SU-DHL-6 (cell line): ENCODE measurements around the gene CENPVL2.
"Not testable (repeated sequence)": the region's sequence is repeated elsewhere in the genome, so short reads cannot be mapped to it uniquely, and the experiment has no call there.

ENCODE experiments used
- EZH2phosphoT487 ChIP-seq: fragments of 200-600 bp; sonication (generic), shearing (Covaris generic); conservative IDR thresholded peaks from 2 replicates; pipeline ENCODE4 v1.6.1; 2018; ENCODE audit warnings: mild to moderate bottlenecking, antibody characterized with exemption, low read length, moderate library complexity, mixed read lengths
- TF ChIP-seq, protein P1 (sequence below): fragments of 200-600 bp; sonication (generic); IDR thresholded peaks from one replicate; pipeline ENCODE4 v1.5.1; 2017; ENCODE audit warnings: antibody characterized with exemption, mild to moderate bottlenecking, low read length, moderate library complexity; ENCODE audit not compliant: insufficient read depth, poor library complexity, severe bottlenecking

DNA sequence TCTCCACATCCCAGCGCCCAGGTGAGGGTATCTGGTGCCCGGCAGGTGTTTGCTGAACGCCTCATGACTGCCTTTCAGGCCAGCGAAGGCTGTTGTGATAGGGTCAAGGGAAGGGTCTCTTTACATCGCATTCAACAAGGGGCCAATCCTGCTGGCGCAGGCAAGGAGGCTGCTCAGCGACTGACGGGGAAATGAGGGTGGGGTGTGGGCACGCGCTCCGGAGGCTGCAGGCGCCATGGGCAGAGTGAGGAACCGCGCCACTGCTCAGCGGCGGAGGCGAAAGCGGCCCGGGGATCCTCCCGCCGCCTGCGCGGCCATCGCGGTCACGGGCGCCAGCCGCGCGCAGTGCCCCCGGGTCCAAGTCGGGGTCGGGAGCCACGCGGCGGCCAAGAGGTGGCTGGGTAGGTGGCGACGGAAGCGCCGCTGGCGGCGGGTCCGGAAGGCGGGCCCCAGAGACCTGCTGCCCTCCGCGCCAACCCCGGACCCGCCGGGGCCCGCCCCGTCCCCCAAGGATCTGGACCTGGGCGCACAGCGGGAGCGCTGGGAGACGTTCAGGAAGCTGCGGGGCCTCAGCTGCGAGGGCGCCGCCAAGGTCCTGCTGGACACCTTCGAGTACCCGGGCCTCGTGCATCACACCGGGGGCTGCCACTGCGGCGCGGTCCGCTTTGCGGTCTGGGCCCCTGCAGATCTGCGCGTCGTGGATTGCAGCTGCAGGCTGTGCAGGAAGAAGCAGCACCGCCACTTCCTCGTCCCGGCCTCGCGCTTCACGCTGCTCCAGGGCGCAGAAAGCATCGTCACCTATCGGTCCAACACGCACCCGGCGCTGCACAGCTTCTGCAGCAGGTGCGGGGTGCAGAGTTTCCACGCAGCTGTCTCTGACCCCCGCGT is 27.9 kb upstream of the CENPVL2 start, which contains the start of gene CENPVL1:
- TF ChIP-seq, protein P1, sequence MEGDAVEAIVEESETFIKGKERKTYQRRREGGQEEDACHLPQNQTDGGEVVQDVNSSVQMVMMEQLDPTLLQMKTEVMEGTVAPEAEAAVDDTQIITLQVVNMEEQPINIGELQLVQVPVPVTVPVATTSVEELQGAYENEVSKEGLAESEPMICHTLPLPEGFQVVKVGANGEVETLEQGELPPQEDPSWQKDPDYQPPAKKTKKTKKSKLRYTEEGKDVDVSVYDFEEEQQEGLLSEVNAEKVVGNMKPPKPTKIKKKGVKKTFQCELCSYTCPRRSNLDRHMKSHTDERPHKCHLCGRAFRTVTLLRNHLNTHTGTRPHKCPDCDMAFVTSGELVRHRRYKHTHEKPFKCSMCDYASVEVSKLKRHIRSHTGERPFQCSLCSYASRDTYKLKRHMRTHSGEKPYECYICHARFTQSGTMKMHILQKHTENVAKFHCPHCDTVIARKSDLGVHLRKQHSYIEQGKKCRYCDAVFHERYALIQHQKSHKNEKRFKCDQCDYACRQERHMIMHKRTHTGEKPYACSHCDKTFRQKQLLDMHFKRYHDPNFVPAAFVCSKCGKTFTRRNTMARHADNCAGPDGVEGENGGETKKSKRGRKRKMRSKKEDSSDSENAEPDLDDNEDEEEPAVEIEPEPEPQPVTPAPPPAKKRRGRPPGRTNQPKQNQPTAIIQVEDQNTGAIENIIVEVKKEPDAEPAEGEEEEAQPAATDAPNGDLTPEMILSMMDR, result not testable (repeated sequence)
- not testable (repeated sequence) for TF ChIP-seq EZH2phosphoT487
